B cell (primary cell): ENCODE measurements around the gene BOK.
"Not testable (repeated sequence)": the region's sequence is repeated elsewhere in the genome, so short reads cannot be mapped to it uniquely, and the experiment has no call there.

Experiments
- EZH2 ChIP-seq: IDR thresholded peaks from 2 replicates; pipeline ENCODE4 v1.6.1; 2012; ENCODE audit warnings: borderline replicate concordance, low read depth, mild to moderate bottlenecking, moderate library complexity, low read length; ENCODE audit not compliant: insufficient read depth, poor library complexity, severe bottlenecking
- TF ChIP-seq, protein P1 (sequence below): fragments of 200-600 bp; IDR thresholded peaks from one replicate; pipeline ENCODE4 v1.8.0; 2022; ENCODE audit warnings: antibody characterized with exemption, mild to moderate bottlenecking

DNA sequence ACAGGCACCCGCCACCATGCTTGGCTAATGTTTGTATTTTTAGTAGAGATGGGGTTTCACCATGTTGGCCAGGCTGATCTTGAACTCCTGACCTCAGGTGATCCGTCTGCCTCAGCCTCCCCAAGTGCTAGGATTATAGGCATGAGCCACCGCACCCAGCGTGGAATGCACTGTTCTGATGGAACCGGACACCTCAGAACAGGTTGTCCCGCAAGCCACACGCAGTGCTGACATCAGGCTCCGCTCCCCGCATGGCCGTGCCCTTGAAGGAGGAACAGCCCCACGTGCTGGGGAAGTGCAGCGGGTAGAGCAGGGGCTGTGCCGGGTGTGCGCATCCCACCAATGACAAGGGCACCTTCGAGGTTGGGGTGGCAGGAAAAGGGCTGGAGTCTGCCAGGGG, 8.7 kb downstream of the BOK start:
- TF ChIP-seq, protein P1, sequence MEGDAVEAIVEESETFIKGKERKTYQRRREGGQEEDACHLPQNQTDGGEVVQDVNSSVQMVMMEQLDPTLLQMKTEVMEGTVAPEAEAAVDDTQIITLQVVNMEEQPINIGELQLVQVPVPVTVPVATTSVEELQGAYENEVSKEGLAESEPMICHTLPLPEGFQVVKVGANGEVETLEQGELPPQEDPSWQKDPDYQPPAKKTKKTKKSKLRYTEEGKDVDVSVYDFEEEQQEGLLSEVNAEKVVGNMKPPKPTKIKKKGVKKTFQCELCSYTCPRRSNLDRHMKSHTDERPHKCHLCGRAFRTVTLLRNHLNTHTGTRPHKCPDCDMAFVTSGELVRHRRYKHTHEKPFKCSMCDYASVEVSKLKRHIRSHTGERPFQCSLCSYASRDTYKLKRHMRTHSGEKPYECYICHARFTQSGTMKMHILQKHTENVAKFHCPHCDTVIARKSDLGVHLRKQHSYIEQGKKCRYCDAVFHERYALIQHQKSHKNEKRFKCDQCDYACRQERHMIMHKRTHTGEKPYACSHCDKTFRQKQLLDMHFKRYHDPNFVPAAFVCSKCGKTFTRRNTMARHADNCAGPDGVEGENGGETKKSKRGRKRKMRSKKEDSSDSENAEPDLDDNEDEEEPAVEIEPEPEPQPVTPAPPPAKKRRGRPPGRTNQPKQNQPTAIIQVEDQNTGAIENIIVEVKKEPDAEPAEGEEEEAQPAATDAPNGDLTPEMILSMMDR: not testable (repeated sequence)
- TF ChIP-seq EZH2: not testable (repeated sequence)
